SK-N-SH treated with all-trans-retinoic acid at 6 μM for 48 hours (cell line): ENCODE results near the gene TUBA4A.

Experiments used
- ATAC-seq: fragments of 200-7000 bp; cut with Tn5 transposase; 3 replicates; pipeline ENCODE4 v1.9.1; 2020; ENCODE audit warnings: mild to moderate bottlenecking, moderate library complexity
- ARNTL ChIP-seq: fragments of 450-650 bp; formaldehyde crosslinking; IDR thresholded peaks from 2 replicates; pipeline ENCODE4 v1.5.0; 2020; ENCODE audit warnings: low read depth, mild to moderate bottlenecking, moderate library complexity, borderline replicate concordance
- BACH2 ChIP-seq: fragments of 250-450 bp; sonication (Bioruptor Pico); IDR thresholded peaks from 2 replicates; pipeline ENCODE4 v1.9.0; 2021; ENCODE audit warnings: mild to moderate bottlenecking, borderline replicate concordance
- CREB5 ChIP-seq: fragments of 250-450 bp; sonication (Bioruptor Pico); IDR thresholded peaks from 2 replicates; pipeline ENCODE4 v1.5.1; 2020; ENCODE audit warnings: low read depth, mild to moderate bottlenecking, moderate library complexity
- CSDC2 ChIP-seq: fragments of 250-450 bp; sonication (Bioruptor Pico); IDR thresholded peaks from 2 replicates; pipeline ENCODE4 v1.5.0; 2020; ENCODE audit warnings: mild to moderate bottlenecking, moderate library complexity
- CSRNP3 ChIP-seq: fragments of 250-450 bp; sonication (Bioruptor Pico); IDR thresholded peaks from 2 replicates; pipeline ENCODE4 v1.5.1; 2021; ENCODE audit warnings: mild to moderate bottlenecking, moderate library complexity
- ESRRG ChIP-seq: fragments of 250-450 bp; sonication (Bioruptor Pico); IDR thresholded peaks from 2 replicates; pipeline ENCODE4 v1.6.1; 2021; ENCODE audit warnings: mild to moderate bottlenecking
- GLIS3 ChIP-seq: fragments of 250-450 bp; sonication (Bioruptor Pico); IDR thresholded peaks from 2 replicates; pipeline ENCODE4 v1.5.0; 2020; ENCODE audit warnings: mild to moderate bottlenecking, moderate library complexity
- ISL1 ChIP-seq: fragments of 250-450 bp; sonication (Bioruptor Pico); IDR thresholded peaks from 2 replicates; pipeline ENCODE4 v2.1.2; 2022; ENCODE audit warnings: mild to moderate bottlenecking, moderate library complexity
- OSR1 ChIP-seq: fragments of 250-450 bp; sonication (Bioruptor Pico); IDR thresholded peaks from 2 replicates; pipeline ENCODE4 v1.8.0; 2022; ENCODE audit warnings: moderate library complexity, mild to moderate bottlenecking, inconsistent platforms
- PATZ1 ChIP-seq: fragments of 250-450 bp; sonication (Bioruptor Pico); IDR thresholded peaks from 2 replicates; pipeline ENCODE4 v1.8.0; 2020; ENCODE audit warnings: mild to moderate bottlenecking, moderate library complexity, borderline replicate concordance
- POU6F1 ChIP-seq: fragments of 250-450 bp; sonication (Bioruptor Pico); IDR thresholded peaks from 2 replicates; pipeline ENCODE4 v1.8.0; 2021; ENCODE audit warnings: low read depth, mild to moderate bottlenecking, moderate library complexity, borderline replicate concordance
- PPARA ChIP-seq: fragments of 250-450 bp; sonication (Bioruptor Pico); IDR thresholded peaks from 2 replicates; pipeline ENCODE4 v1.5.0; 2020; ENCODE audit warnings: mild to moderate bottlenecking, borderline replicate concordance
- RARB ChIP-seq: fragments of 250-450 bp; sonication (Bioruptor Pico); IDR thresholded peaks from 2 replicates; pipeline ENCODE4 v1.8.0; 2021; ENCODE audit warnings: mild to moderate bottlenecking, moderate library complexity
- SNAI2 ChIP-seq: fragments of 250-450 bp; sonication (Bioruptor Pico); IDR thresholded peaks from 2 replicates; pipeline ENCODE4 v1.5.0; 2020; ENCODE audit warnings: mild to moderate bottlenecking, moderate library complexity
- TCF4 ChIP-seq: fragments of 250-450 bp; sonication (Bioruptor Pico); IDR thresholded peaks from 2 replicates; pipeline ENCODE4 v1.8.0; 2021; ENCODE audit warnings: mild to moderate bottlenecking, moderate library complexity, borderline replicate concordance
- TOX ChIP-seq: fragments of 250-450 bp; sonication (Bioruptor Pico); IDR thresholded peaks from 2 replicates; pipeline ENCODE4 v1.8.0; 2021; ENCODE audit warnings: mild to moderate bottlenecking, moderate library complexity, borderline replicate concordance
- ZC3H10 ChIP-seq: fragments of 250-450 bp; sonication (Bioruptor Pico); IDR thresholded peaks from 2 replicates; pipeline ENCODE4 v1.5.1; 2021; ENCODE audit warnings: mild to moderate bottlenecking, moderate library complexity
- ZFP3 ChIP-seq: fragments of 250-450 bp; sonication (Bioruptor Pico); IDR thresholded peaks from 2 replicates; pipeline ENCODE4 v1.5.0; 2020; ENCODE audit warnings: mild to moderate bottlenecking, moderate library complexity
- ZFP30 ChIP-seq: fragments of 450-650 bp; formaldehyde crosslinking; IDR thresholded peaks from 2 replicates; pipeline ENCODE4 v1.5.0; 2022; ENCODE audit warnings: mild to moderate bottlenecking, moderate library complexity
- ZNF565 ChIP-seq: fragments of 450-650 bp; formaldehyde crosslinking; conservative IDR thresholded peaks from 2 replicates; pipeline ENCODE4 v1.5.0; 2020; ENCODE audit warnings: low read depth, mild to moderate bottlenecking, moderate library complexity
- ZNF70 ChIP-seq: fragments of 450-650 bp; formaldehyde crosslinking; IDR thresholded peaks from 2 replicates; pipeline ENCODE4 v1.5.0; 2020; ENCODE audit warnings: mild to moderate bottlenecking, moderate library complexity
- ZNF8 ChIP-seq: fragments of 450-650 bp; formaldehyde crosslinking; IDR thresholded peaks from 2 replicates; pipeline ENCODE4 v1.5.0; 2020; ENCODE audit warnings: mild to moderate bottlenecking, moderate library complexity

TUBA4A gene

GRCh38 chr2:219280651-219281050 is 26.9 kb upstream of the TUBA4A start (continued):
- TF ChIP-seq ISL1 (CRISPR knock-in tag): no peak
- no peak for TF ChIP-seq CSDC2
- no peak for TF ChIP-seq ZFP30
- TF ChIP-seq ARNTL (CRISPR knock-in tag): no peak
- TF ChIP-seq SNAI2 (CRISPR knock-in tag): no peak
- TF ChIP-seq ZNF8 (CRISPR knock-in tag): no peak
- no peak for TF ChIP-seq ESRRG (CRISPR knock-in tag)
- no peak for TF ChIP-seq ZC3H10
- no peak for TF ChIP-seq ZNF70 (CRISPR knock-in tag)
- no peak for TF ChIP-seq ZFP3 (CRISPR knock-in tag)

GRCh38 chr2:219279916-219280516 is 26.3 kb upstream of the TUBA4A start:
- TF ChIP-seq OSR1 (CRISPR knock-in tag) (no peak), CSDC2 (no peak), CREB5 (CRISPR knock-in tag) (no peak), PATZ1 (CRISPR knock-in tag) (no peak), TOX (CRISPR knock-in tag) (no peak), ZC3H10 (no peak)
- no peak for ATAC-seq

GRCh38 chr2:219279151-219279915 is 25.6 kb upstream of the TUBA4A start, which contains the start of gene DNAJB2:
Gene DNAJB2, plus strand, starts transcription at chr2:219279366. Its CDS starts 468 bp downstream, at chr2:219279834.
- TF ChIP-seq PATZ1 (CRISPR knock-in tag) (peak; percentile 82; the same call in 1 of the 2 replicates), GLIS3 (CRISPR knock-in tag) (no peak)
- peak; percentile 91 for ATAC-seq

GRCh38 chr2:219278655-219279150 is 25.0 kb upstream of the TUBA4A start:
- peak; percentile 62 for ATAC-seq
- TF ChIP-seq RARB (CRISPR knock-in tag) (no peak), CSRNP3 (CRISPR knock-in tag) (no peak), CREB5 (CRISPR knock-in tag) (no peak), ZFP30 (no peak), ZNF565 (CRISPR knock-in tag) (no peak), PATZ1 (CRISPR knock-in tag) (no peak), PPARA (CRISPR knock-in tag) (no peak), OSR1 (CRISPR knock-in tag) (no peak), ARNTL (CRISPR knock-in tag) (no peak), ESRRG (CRISPR knock-in tag) (no peak), TCF4 (CRISPR knock-in tag) (no peak), BACH2 (no peak), SNAI2 (CRISPR knock-in tag) (no peak), ISL1 (CRISPR knock-in tag) (no peak), POU6F1 (CRISPR knock-in tag) (no peak), ZNF8 (CRISPR knock-in tag) (no peak), ZNF70 (CRISPR knock-in tag) (no peak), GLIS3 (CRISPR knock-in tag) (no peak)
